Thyroid gland (tissue), 4 donors: ENCODE measurements around the gene CDCA8.

Experiments
- POLR2A ChIP-seq, 2 donors: fragments of 450-650 bp; IDR thresholded peaks; one replicate each; pipeline ENCODE4 v1.6.1; 2017; ENCODE audit warnings: antibody characterized with exemption in 2 of 2, mild to moderate bottlenecking in 2 of 2, moderate library complexity in 1 of 2
- TF ChIP-seq, protein P1 (sequence below), 6 experiments: fragments of 200-600 bp in 3 of 6; fragments of 450-650 bp in 3 of 6; sonication (generic) in 3 of 6; IDR thresholded peaks; one replicate each; pipeline ENCODE4 v1.5.1; 2016 to 2019; ENCODE audit warnings: antibody characterized with exemption in 6 of 6, mild to moderate bottlenecking in 2 of 6, inconsistent platforms in 1 of 6, moderate library complexity in 1 of 6

DNA sequence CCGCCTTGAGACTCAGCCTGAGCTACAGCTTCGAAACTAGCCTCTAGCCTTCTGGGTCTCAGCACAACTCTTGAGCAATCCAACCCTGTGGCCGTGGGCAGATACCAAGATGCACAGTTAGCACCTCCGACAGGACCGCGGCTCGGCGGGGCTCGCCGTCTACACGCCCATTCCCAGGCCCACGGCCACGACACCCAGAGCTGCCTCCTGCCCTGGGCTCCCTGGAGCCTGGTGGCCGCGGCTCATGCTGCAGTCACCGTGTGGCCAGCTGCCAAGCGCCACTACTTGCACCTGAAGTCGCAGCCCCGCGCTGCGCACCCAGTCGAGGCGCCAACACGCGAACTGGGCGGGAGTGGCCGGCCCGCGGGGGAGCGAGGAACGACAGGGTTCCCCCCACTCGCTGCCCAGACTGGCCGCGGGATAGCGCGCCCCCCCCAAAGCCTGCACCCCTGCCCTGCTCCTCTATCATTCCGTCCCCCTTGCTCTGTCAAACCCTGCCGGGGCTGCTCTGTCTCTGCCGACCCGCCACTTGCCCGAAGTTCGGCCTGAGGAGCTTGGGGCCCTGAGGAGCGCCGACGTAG lies 729 bp upstream of the CDCA8 start:
- TF ChIP-seq, protein P1, sequence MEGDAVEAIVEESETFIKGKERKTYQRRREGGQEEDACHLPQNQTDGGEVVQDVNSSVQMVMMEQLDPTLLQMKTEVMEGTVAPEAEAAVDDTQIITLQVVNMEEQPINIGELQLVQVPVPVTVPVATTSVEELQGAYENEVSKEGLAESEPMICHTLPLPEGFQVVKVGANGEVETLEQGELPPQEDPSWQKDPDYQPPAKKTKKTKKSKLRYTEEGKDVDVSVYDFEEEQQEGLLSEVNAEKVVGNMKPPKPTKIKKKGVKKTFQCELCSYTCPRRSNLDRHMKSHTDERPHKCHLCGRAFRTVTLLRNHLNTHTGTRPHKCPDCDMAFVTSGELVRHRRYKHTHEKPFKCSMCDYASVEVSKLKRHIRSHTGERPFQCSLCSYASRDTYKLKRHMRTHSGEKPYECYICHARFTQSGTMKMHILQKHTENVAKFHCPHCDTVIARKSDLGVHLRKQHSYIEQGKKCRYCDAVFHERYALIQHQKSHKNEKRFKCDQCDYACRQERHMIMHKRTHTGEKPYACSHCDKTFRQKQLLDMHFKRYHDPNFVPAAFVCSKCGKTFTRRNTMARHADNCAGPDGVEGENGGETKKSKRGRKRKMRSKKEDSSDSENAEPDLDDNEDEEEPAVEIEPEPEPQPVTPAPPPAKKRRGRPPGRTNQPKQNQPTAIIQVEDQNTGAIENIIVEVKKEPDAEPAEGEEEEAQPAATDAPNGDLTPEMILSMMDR (IDR thresholded peaks at IDR 0.05), result no peak
- TF ChIP-seq POLR2A (IDR thresholded peaks at IDR 0.05), result no peak
